OCI-LY7 (cell line): ENCODE data around the gene IL5RA.

Experiments
- CTCF ChIP-seq: fragments of 200-600 bp; sonication (generic); conservative IDR thresholded peaks from 2 replicates; pipeline ENCODE4 v1.5.1; 2014; ENCODE audit warnings: mild to moderate bottlenecking, antibody characterized with exemption, low read length, moderate library complexity, mixed read lengths
- EZH2phosphoT487 ChIP-seq: fragments of 200-600 bp; sonication (generic); IDR thresholded peaks from 2 replicates; pipeline ENCODE4 v1.6.1; 2018; ENCODE audit warnings: low read depth, borderline replicate concordance, mild to moderate bottlenecking, mixed run types, antibody characterized with exemption, low read length, moderate library complexity, mixed read lengths

- TF ChIP-seq CTCF (no peak), EZH2phosphoT487 (no peak)
These were observed 3.0 kb upstream of the IL5RA start for GRCh38 chr3:3113042-3113709.
